ENCODE data around the gene MACROD2. TPM values are rescaled to one million over a fixed set of nuclear protein-coding genes. Genes with fewer than 3 reads are reported as not detected.

The MACROD2 gene
- total RNA-seq, 1 experiment from 2014 or later, result 1.6 TPM

DNA sequence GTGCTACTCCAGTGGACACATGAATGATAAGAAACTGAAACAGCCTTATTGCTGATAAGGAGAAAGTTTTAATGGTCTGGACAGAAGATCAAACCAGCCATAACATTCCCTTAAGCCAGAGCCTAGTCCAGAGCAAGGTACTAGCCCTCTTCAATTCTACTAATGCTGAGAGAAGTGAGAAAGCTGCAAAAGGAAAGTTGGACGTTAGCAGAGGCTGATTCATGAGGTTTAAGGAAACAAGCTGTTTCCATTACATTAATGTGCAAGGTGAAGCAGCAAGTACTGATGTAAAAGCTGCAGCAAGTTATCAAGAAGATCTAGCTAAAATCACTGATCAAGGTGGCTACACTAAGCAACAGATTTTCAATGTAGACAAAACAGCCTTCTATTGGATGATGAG is 1943.5 kb downstream of the MACROD2 start:
- H3K27ac ChIP-seq (ENCODE audit: insufficient read length, low read depth, low read length), result no peak overlapping the region
- H2BK20ac ChIP-seq (ENCODE audit: low read depth, low read length, poor library complexity, severe bottlenecking), result no peak overlapping the region

More for the DNA sequence above, 1943.5 kb downstream of the MACROD2 start:
- Mint-ChIP-seq H3K4me1 (peaks cover 0 to 8% of the 10 kb centered on the region in 2 experiments; a peak in 2 of 4 replicates), H3K27ac (no peak overlapping the region), H3K27me3 (ENCODE audit: low read depth) (no peaks in the 10 kb centered on the region; the same call in 1 of the 2 replicates), H3K4me3 (no peak overlapping the region), H3K9me3 (peaks cover 18% of the 10 kb centered on the region in 2 experiments), H3K36me3 (ENCODE audit: insufficient read depth in 1 of 3, low read depth in 3 of 3) (peaks cover 6 to 28% (median 7%) of the 10 kb centered on the region in 3 experiments; a peak in 5 of 7 replicates)
- no peak for DNase-seq
- Histone ChIP-seq H3K27me3 (ENCODE audit: insufficient read depth, low read length) (no peaks in the 10 kb centered on the region), H4K5ac (ENCODE audit: insufficient read length, low read depth, low read length) (no peak overlapping the region), H3K14ac (ENCODE audit: insufficient read depth, low read length) (no peak overlapping the region), H3K23ac (ENCODE audit: insufficient read length, low read depth, low read length) (no peak overlapping the region), H3K4ac (ENCODE audit: low read depth, low read length) (no peak overlapping the region), H2BK12ac (ENCODE audit: insufficient read length, low read depth, low read length) (no peak overlapping the region), H2BK120ac (ENCODE audit: low read depth, low read length, poor library complexity, severe bottlenecking) (no peak overlapping the region), H3K79me1 (ENCODE audit: insufficient read depth, low read depth, low read length, poor library complexity, severe bottlenecking) (no peaks in the 10 kb centered on the region), H4K91ac (ENCODE audit: insufficient read length, low read depth, low read length) (no peak overlapping the region), H2BK5ac (ENCODE audit: insufficient read length, low read length) (no peak overlapping the region), H3K4me2 (ENCODE audit: insufficient read depth, insufficient read length, low read length) (no peak overlapping the region), H3K79me2 (ENCODE audit: insufficient read depth, low read length) (no peaks in the 10 kb centered on the region), H3K9ac (ENCODE audit: extremely low read depth, insufficient read length, low read length) (no peak overlapping the region), H3T11ph (ENCODE audit: low read length) (no peak overlapping the region), H4K20me1 (ENCODE audit: control insufficient read depth, insufficient read depth, insufficient read length) (no peaks in the 10 kb centered on the region), H2AK5ac (ENCODE audit: insufficient read length, low read length) (no peak overlapping the region), H3K9me3 (ENCODE audit: control insufficient read depth, low read depth, low read length) (no peaks in the 10 kb centered on the region), H3K18ac (ENCODE audit: insufficient read length, low read depth, low read length) (no peak overlapping the region), H2BK15ac (ENCODE audit: low read depth, low read length) (no peak overlapping the region), H3K56ac (ENCODE audit: insufficient read length, low read depth, low read length) (no peak overlapping the region), H3K23me2 (ENCODE audit: insufficient read length, low read depth, low read length, poor library complexity, severe bottlenecking) (no peaks in the 10 kb centered on the region), H3K4me1 (ENCODE audit: insufficient read depth, low read length) (no peaks in the 10 kb centered on the region), H2AFZ (ENCODE audit: low read length) (no peak overlapping the region), H4K8ac (replicated peaks; ENCODE audit: insufficient read length, low read depth, low read length) (no peak overlapping the region)
- WGBS (ENCODE audit: extremely low coverage, insufficient read length, low lambda C conversion rate), result no CpG with 5 or more reads among the region's 1 CpG
- TF ChIP-seq, protein P1, sequence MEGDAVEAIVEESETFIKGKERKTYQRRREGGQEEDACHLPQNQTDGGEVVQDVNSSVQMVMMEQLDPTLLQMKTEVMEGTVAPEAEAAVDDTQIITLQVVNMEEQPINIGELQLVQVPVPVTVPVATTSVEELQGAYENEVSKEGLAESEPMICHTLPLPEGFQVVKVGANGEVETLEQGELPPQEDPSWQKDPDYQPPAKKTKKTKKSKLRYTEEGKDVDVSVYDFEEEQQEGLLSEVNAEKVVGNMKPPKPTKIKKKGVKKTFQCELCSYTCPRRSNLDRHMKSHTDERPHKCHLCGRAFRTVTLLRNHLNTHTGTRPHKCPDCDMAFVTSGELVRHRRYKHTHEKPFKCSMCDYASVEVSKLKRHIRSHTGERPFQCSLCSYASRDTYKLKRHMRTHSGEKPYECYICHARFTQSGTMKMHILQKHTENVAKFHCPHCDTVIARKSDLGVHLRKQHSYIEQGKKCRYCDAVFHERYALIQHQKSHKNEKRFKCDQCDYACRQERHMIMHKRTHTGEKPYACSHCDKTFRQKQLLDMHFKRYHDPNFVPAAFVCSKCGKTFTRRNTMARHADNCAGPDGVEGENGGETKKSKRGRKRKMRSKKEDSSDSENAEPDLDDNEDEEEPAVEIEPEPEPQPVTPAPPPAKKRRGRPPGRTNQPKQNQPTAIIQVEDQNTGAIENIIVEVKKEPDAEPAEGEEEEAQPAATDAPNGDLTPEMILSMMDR (conservative IDR thresholded peaks at IDR 0.05), result no peak

Data from H9 (cell line).